ENCODE data around the gene OGA. TPM values are rescaled to one million over a fixed set of nuclear protein-coding genes. Genes with fewer than 3 reads are reported as not detected.

The OGA gene
- total RNA-seq, 1 donor from 2014 or later = 49.9 TPM

GRCh38 chr10:101775273-101776160, 42.7 kb downstream of the OGA start, which contains the start of gene FGF8:
Gene FGF8, minus strand, starts transcription at chr10:101776114. Its CDS starts 214 bp downstream, at chr10:101775900.
- no peak for DNase-seq (ENCODE audit: low read depth in 2 of 2)

GRCh38 chr10:101774589-101775272, 43.5 kb downstream of the OGA start:
- DNase-seq (ENCODE audit: low read depth in 2 of 2) = no peak

- DNase-seq (ENCODE audit: low read depth in 2 of 2) = no peak
These were observed 44.2 kb downstream of the OGA start for GRCh38 chr10:101773923-101774588.

GRCh38 chr10:101772895-101773761, 45.1 kb downstream of the OGA start:
- DNase-seq (ENCODE audit: low read depth in 2 of 2) = no peak

- no peak for DNase-seq (ENCODE audit: low read depth in 2 of 2)
These were observed 46.0 kb downstream of the OGA start for GRCh38 chr10:101772017-101772894.

- no peak for DNase-seq (ENCODE audit: low read depth in 2 of 2)
These were observed 46.9 kb downstream of the OGA start for GRCh38 chr10:101771380-101771779.

- no peak for DNase-seq (ENCODE audit: low read depth in 2 of 2)
These were observed 47.7 kb downstream of the OGA start for GRCh38 chr10:101770331-101771215.

- DNase-seq (ENCODE audit: low read depth in 2 of 2) = no peak
These were observed 48.6 kb downstream of the OGA start for GRCh38 chr10:101769541-101770180.

GRCh38 chr10:101768791-101769170, 49.5 kb downstream of the OGA start:
- DNase-seq (ENCODE audit: low read depth in 2 of 2) = no peak

GRCh38 chr10:101767966-101768790, 50.1 kb downstream of the OGA start:
- no peak for DNase-seq (ENCODE audit: low read depth in 2 of 2)

GRCh38 chr10:101767600-101767945, 50.7 kb downstream of the OGA start:
- no peak for DNase-seq (ENCODE audit: low read depth in 2 of 2)

GRCh38 chr10:101766753-101767599, 51.3 kb downstream of the OGA start:
- DNase-seq (ENCODE audit: low read depth in 2 of 2) = no peak

- DNase-seq (ENCODE audit: low read depth in 2 of 2) = no peak
These were observed 51.9 kb downstream of the OGA start for GRCh38 chr10:101766306-101766705.

GRCh38 chr10:101763141-101763846, 55.0 kb downstream of the OGA start:
- no peak for DNase-seq (ENCODE audit: low read depth in 2 of 2)

- no peak for DNase-seq (ENCODE audit: low read depth in 2 of 2)
These were observed 55.5 kb downstream of the OGA start for GRCh38 chr10:101762736-101763135.

GRCh38 chr10:101761226-101761625, 57.0 kb downstream of the OGA start:
- DNase-seq (ENCODE audit: low read depth in 2 of 2) = no peak

Data from dermis microvascular lymphatic vessel endothelial cell (primary cell).